Prostate gland (tissue), 2 donors: ENCODE data around the gene WFDC5. TPM values are rescaled to one million over a fixed set of nuclear protein-coding genes. Genes with fewer than 3 reads are reported as not detected.

ENCODE experiments used
- DNase-seq: peaks from one replicate; pipeline ENCODE4 v3.0.0-alpha.2; 2019; ENCODE audit warnings: low spot score
- H3K27ac ChIP-seq, 2 donors: fragments of 200-600 bp; sonication (generic); 2 replicates each; pipeline ENCODE4 v1.5.1; 2017 to 2019
- H3K27me3 ChIP-seq: fragments of 200-600 bp; sonication (generic); replicated peaks from 2 replicates; pipeline ENCODE4 v1.5.1; 2019; ENCODE audit not compliant: insufficient read depth
- H3K36me3 ChIP-seq, 2 donors: fragments of 200-600 bp; sonication (generic); 1 replicate in 1 of 2; 2 replicates in 1 of 2; pipeline versions ENCODE4 v1.5.1 to v1.8.1; 2017 to 2019
- H3K4me1 ChIP-seq: fragments of 200-600 bp; sonication (generic); replicated peaks from 2 replicates; pipeline ENCODE4 v1.5.1; 2019
- H3K4me3 ChIP-seq, 2 donors: fragments of 200-600 bp; sonication (generic); 2 replicates each; pipeline ENCODE4 v1.5.1; 2017 to 2019
- H3K9me3 ChIP-seq: fragments of 200-600 bp; sonication (generic); 2 replicates; pipeline ENCODE4 v1.5.1; 2017
- CTCF ChIP-seq, 4 experiments: fragments of 200-600 bp in 2 of 4; fragments of 450-650 bp in 2 of 4; sonication (generic) in 2 of 4; IDR thresholded peaks; 1 replicate in 3 of 4; 2 replicates in 1 of 4; pipeline ENCODE4 v1.5.1; 2016 to 2019; ENCODE audit warnings: antibody characterized with exemption in 4 of 4, mild to moderate bottlenecking in 2 of 4, moderate library complexity in 2 of 4
- POLR2A ChIP-seq: fragments of 450-650 bp; IDR thresholded peaks from one replicate; pipeline ENCODE4 v1.6.1; 2016; ENCODE audit warnings: antibody characterized with exemption, mild to moderate bottlenecking
- POLR2AphosphoS5 ChIP-seq: sonication (generic); formaldehyde crosslinking; IDR thresholded peaks from one replicate; pipeline ENCODE4 v1.6.1; 2017; ENCODE audit warnings: antibody characterized with exemption
- WGBS: methylation state at CpG from one replicate; pipeline ENCODE4 v1.1.5; 2018; 5-methylcytosine and 5-hydroxymethylcytosine counted together
- intact Hi-C: fragments of 100-400 bp; cut with DNase I; formaldehyde crosslinking; loops from one replicate; pipeline ENCODE4 v1.14.2; 2022
- total RNA-seq, 2 donors: library from RNA; depleted of rRNA; stranded (reverse); fragments of >200 nt; gene quantifications; one replicate each; pipeline ENCODE4 v1.1.0, GENCODE V29; 2016

WFDC5 gene
- total RNA-seq, 2 donors from 2014 or later, result 1.0 to 2.3 TPM

GRCh38 chr20:45111285-45111684 is 3.7 kb downstream of the WFDC5 start:
- 79% methylated on average over 11 of the region's 11 CpGs for WGBS
- TF ChIP-seq CTCF (IDR thresholded peaks at IDR 0.05), result no peak
- TF ChIP-seq POLR2AphosphoS5, result no peak
- no peak for TF ChIP-seq POLR2A
- Histone ChIP-seq H3K9me3 (no peaks in the 10 kb centered on the region), H3K27me3 (no peaks in the 10 kb centered on the region), H3K36me3 (no peaks in the 10 kb centered on the region), H3K27ac (no peak overlapping the region), H3K4me3 (no peak overlapping the region), H3K4me1 (no peaks in the 10 kb centered on the region)
- DNase-seq, result no peak
- intact Hi-C loops, result no loop called here

DNA sequence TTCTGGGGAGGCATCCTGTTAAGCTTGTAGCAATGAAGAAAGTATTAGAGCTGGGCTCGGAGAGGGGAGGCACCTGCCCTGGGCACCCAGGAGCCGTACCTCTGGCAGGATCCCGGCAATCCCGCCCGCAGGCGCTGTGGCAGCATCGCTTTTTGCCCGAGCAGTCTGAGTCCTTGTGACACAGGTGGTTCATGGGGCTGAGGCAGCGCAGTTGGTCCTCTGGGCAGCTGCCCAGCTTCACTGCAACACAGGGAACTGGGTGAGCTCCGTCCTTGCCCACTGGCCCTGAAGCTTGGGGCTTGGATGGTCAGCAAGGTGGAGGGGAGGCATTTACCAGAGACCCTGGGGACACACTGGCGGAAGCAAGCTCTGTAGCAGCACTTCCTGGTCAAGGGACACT is 4.7 kb downstream of the WFDC5 start:
- TF ChIP-seq POLR2AphosphoS5 (no peak), POLR2A (no peak), CTCF (IDR thresholded peaks at IDR 0.05) (no peak)
- H3K4me3 ChIP-seq, result no peak overlapping the region
- no peak overlapping the region for H3K27ac ChIP-seq
- no peaks in the 10 kb centered on the region for H3K4me1 ChIP-seq
- WGBS, result 89% methylated on average over 10 of the region's 11 CpGs
- intact Hi-C loops, result no loop called here
- no peak for DNase-seq
- H3K36me3 ChIP-seq, result no peaks in the 10 kb centered on the region
- no peaks in the 10 kb centered on the region for H3K9me3 ChIP-seq
- no peaks in the 10 kb centered on the region for H3K27me3 ChIP-seq

DNA sequence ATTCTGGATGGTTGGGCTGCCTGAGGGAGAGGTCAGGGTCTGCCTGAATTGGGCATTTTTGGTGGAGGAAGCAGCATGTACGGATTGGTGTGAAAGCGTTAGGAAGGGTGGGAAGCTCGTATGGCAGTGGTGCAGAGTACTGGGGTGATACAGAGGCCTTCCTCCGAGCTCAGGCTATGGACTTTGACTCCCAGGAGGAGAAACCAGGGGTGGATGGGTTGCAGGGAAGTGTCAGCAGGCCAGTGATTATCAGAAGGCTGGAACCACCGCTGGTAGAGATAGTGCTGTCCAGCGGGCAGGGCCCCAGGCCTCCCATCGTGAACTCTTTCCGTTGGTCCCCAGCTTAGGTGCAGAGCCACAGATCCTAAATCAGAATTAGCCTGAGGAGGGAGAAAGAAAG is 5.3 kb downstream of the WFDC5 start:
- no peaks in the 10 kb centered on the region for H3K36me3 ChIP-seq
- no peaks in the 10 kb centered on the region for H3K27me3 ChIP-seq
- no peak overlapping the region for H3K27ac ChIP-seq
- no peak for DNase-seq
- H3K4me1 ChIP-seq, result no peaks in the 10 kb centered on the region
- H3K4me3 ChIP-seq, result no peak overlapping the region
- intact Hi-C loops, result no loop called here
- WGBS, result 86% methylated on average over 8 of the region's 8 CpGs
- no peaks in the 10 kb centered on the region for H3K9me3 ChIP-seq
- no peak for TF ChIP-seq POLR2A
- no peak for TF ChIP-seq CTCF (IDR thresholded peaks at IDR 0.05)
- TF ChIP-seq POLR2AphosphoS5, result no peak

DNA sequence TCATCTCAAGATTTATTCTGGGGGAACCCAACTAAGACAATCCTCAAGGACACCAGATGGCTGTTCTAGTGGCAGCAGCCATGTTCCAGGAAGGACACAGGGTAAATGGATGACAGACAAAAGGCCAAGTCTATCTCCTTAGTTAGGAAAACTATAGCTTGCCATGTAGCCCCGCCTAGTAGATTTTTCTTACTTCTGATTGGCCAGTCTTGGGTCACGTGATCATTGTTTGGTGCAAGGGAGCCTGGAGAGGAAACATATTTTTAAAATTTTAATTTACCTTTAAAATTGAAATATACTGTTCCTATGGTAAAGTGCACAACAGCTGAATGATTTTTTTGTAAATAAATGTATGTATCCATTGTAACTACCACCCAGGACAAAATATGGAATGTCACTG is 9.7 kb downstream of the WFDC5 start:
- Histone ChIP-seq H3K9me3 (no peaks in the 10 kb centered on the region), H3K27ac (no peak overlapping the region), H3K36me3 (no peaks in the 10 kb centered on the region), H3K4me1 (no peaks in the 10 kb centered on the region), H3K27me3 (no peaks in the 10 kb centered on the region), H3K4me3 (no peak overlapping the region)
- DNase-seq, result no peak
- WGBS, result 93% methylated on average over 2 of the region's 2 CpGs
- TF ChIP-seq POLR2A, result no peak
- no peak for TF ChIP-seq CTCF (IDR thresholded peaks at IDR 0.05)
- TF ChIP-seq POLR2AphosphoS5, result no peak
- intact Hi-C loops, result no loop called here

GRCh38 chr20:45104786-45105185 is 10.2 kb downstream of the WFDC5 start:
- Histone ChIP-seq H3K4me1 (no peaks in the 10 kb centered on the region), H3K27me3 (no peaks in the 10 kb centered on the region), H3K4me3 (no peak overlapping the region), H3K9me3 (no peaks in the 10 kb centered on the region), H3K36me3 (no peaks in the 10 kb centered on the region), H3K27ac (no peak overlapping the region)
- intact Hi-C loops, result no loop called here
- TF ChIP-seq POLR2AphosphoS5, result no peak
- TF ChIP-seq POLR2A, result no peak
- no peak for TF ChIP-seq CTCF (IDR thresholded peaks at IDR 0.05)
- 62% methylated on average over 5 of the region's 5 CpGs for WGBS
- no peak for DNase-seq
